Measurements from ENCODE around the gene VSIG1.

VSIG1 gene

DNA sequence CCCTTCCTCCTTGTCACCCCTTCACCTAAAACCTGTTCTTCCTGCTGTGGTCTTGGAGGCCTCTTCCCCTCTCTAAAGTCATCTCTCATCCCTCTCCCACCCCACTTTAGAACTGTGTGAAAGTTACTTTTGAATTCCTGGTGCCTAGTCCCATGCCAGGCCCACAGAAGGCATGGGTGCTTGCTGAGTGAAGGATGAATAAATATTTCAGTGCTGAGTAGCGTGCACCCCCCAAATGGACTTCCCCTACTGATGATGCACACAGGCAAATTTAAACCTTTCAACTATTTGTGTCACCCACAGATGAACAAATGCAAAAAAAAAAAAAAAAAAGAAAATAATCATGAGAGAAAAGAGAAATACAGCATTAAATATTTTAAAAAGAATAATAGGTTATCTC lies 26.7 kb downstream of the VSIG1 start:
- H3K9me3 ChIP-seq (ENCODE audit: insufficient read depth, low read length), result no peaks in the 10 kb centered on the region
- H3K79me2 ChIP-seq (ENCODE audit: insufficient read depth, low read length), result no peaks in the 10 kb centered on the region
- no peak overlapping the region for H3K9ac ChIP-seq (ENCODE audit: low read length)
- TF ChIP-seq CTCF (IDR thresholded peaks at IDR 0.05; ENCODE audit: insufficient read depth, low read length, poor library complexity, severe bottlenecking), result no peak
- H2AFZ ChIP-seq (ENCODE audit: low read depth, low read length, severe bottlenecking), result no peak overlapping the region
- no peaks in the 10 kb centered on the region for H3F3A ChIP-seq (ENCODE audit: insufficient read depth)
- no peaks in the 10 kb centered on the region for H4K20me1 ChIP-seq (ENCODE audit: low read depth, low read length)
- H3K9me2 ChIP-seq (replicated peaks; ENCODE audit: insufficient read depth, low read length), result no peaks in the 10 kb centered on the region
- H3K27me3 ChIP-seq (ENCODE audit: low read length), result no peaks in the 10 kb centered on the region
- H3K4me2 ChIP-seq (ENCODE audit: low read depth, low read length, poor library complexity, severe bottlenecking), result no peak overlapping the region
- H3K4me3 ChIP-seq (ENCODE audit: insufficient read depth, low read length, poor library complexity, severe bottlenecking), result no peak overlapping the region
- H3K36me3 ChIP-seq (ENCODE audit: low read length), result no peaks in the 10 kb centered on the region
- H3K27ac ChIP-seq (ENCODE audit: low read depth, low read length), result no peak overlapping the region

DNA sequence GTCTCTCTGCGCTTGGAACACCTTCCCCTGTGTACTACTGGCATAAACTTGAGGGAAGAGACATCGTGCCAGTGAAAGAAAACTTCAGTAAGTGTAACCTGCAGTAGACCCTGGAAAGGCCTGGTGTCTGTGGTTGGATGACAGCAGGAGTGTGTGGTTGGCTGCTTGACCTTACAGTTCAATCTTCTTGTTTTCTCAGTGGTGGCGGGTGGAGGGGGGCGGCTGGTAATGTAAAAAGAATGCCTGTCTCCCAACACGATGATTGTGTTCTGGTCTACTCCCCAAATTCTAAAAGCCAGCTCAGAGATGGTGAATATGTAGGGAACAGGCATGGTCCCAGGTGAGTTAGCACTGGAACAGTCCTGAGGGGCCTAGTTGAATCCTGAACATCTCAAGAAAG lies 27.9 kb downstream of the VSIG1 start:
- Histone ChIP-seq H3K79me2 (ENCODE audit: insufficient read depth, low read length) (no peaks in the 10 kb centered on the region), H3F3A (ENCODE audit: insufficient read depth) (no peaks in the 10 kb centered on the region), H3K4me2 (ENCODE audit: low read depth, low read length, poor library complexity, severe bottlenecking) (no peak overlapping the region), H2AFZ (ENCODE audit: low read depth, low read length, severe bottlenecking) (no peak overlapping the region), H3K9ac (ENCODE audit: low read length) (no peak overlapping the region), H3K27ac (ENCODE audit: low read depth, low read length) (no peak overlapping the region), H3K4me3 (ENCODE audit: insufficient read depth, low read length, poor library complexity, severe bottlenecking) (no peak overlapping the region), H3K27me3 (ENCODE audit: low read length) (no peaks in the 10 kb centered on the region), H3K9me2 (replicated peaks; ENCODE audit: insufficient read depth, low read length) (no peaks in the 10 kb centered on the region), H3K9me3 (ENCODE audit: insufficient read depth, low read length) (no peaks in the 10 kb centered on the region), H3K36me3 (ENCODE audit: low read length) (no peaks in the 10 kb centered on the region), H4K20me1 (ENCODE audit: low read depth, low read length) (no peaks in the 10 kb centered on the region)
- TF ChIP-seq EZH2phosphoT487 (conservative IDR thresholded peaks at IDR 0.05; ENCODE audit: low read length) (no peak), CTCF (IDR thresholded peaks at IDR 0.05; ENCODE audit: insufficient read depth, low read length, poor library complexity, severe bottlenecking) (no peak)

DNA sequence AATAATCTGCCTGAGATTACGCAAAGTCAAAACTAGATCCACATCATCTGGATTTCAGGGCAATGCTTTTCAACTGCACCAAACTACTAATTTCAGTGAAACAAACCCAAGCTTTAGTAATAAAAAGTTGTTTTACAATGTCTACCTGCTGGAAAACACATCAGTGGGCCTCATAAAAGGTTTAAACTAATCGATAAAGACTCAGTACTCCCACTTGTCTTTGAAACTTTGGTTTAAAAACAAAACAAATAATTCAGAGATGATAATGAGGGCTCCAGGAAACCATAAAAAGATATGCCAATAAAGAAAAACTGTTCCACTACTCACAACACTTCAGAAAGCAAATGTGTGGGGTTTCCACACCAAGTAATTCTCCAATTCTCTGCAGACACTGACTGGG lies 36.2 kb downstream of the VSIG1 start:
- no peaks in the 10 kb centered on the region for H3K36me3 ChIP-seq (ENCODE audit: low read length)
- no peak overlapping the region for H3K27ac ChIP-seq (ENCODE audit: low read depth, low read length)
- no peaks in the 10 kb centered on the region for H4K20me1 ChIP-seq (ENCODE audit: low read depth, low read length)
- no peak overlapping the region for H3K9ac ChIP-seq (ENCODE audit: low read length)
- no peaks in the 10 kb centered on the region for H3K9me3 ChIP-seq (ENCODE audit: insufficient read depth, low read length)
- no peak overlapping the region for H2AFZ ChIP-seq (ENCODE audit: low read depth, low read length, severe bottlenecking)
- H3F3A ChIP-seq (ENCODE audit: insufficient read depth), result no peaks in the 10 kb centered on the region
- no peak overlapping the region for H3K4me3 ChIP-seq (ENCODE audit: insufficient read depth, low read length, poor library complexity, severe bottlenecking)
- no peaks in the 10 kb centered on the region for H3K9me2 ChIP-seq (replicated peaks; ENCODE audit: insufficient read depth, low read length)
- no peaks in the 10 kb centered on the region for H3K27me3 ChIP-seq (ENCODE audit: low read length)
- H3K79me2 ChIP-seq (ENCODE audit: insufficient read depth, low read length), result no peaks in the 10 kb centered on the region
- no peak overlapping the region for H3K4me2 ChIP-seq (ENCODE audit: low read depth, low read length, poor library complexity, severe bottlenecking)
- TF ChIP-seq EZH2phosphoT487 (conservative IDR thresholded peaks at IDR 0.05; ENCODE audit: low read length), result no peak
- TF ChIP-seq CTCF (IDR thresholded peaks at IDR 0.05; ENCODE audit: insufficient read depth, low read length, poor library complexity, severe bottlenecking), result no peak

DNA sequence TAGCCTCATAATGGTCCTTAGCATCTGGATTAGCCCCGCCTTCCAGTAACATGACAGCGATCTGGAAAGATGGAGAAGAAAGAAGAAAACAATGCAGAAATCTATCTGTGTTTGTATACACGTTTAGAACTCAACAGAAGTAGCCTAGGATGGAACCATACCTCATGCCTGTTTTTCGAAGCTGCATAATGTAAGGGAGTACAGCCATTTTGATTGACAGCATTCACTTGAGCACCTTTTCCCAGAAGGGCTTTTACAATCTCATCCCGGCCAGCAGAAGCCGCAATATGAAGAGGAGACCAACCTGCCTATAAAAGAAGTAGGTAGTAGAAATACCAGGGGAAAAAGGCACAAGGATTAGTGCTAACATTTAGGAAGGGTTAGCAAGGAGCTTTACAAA lies 42.9 kb downstream of the VSIG1 start:
- H3K27ac ChIP-seq (ENCODE audit: low read depth, low read length), result no peak overlapping the region
- no peak overlapping the region for H2AFZ ChIP-seq (ENCODE audit: low read depth, low read length, severe bottlenecking)
- no peaks in the 10 kb centered on the region for H3K27me3 ChIP-seq (ENCODE audit: low read length)
- H3K79me2 ChIP-seq (ENCODE audit: insufficient read depth, low read length), result peaks cover 13% of the 10 kb centered on the region
- H3K36me3 ChIP-seq (ENCODE audit: low read length), result no peaks in the 10 kb centered on the region
- no peak overlapping the region for H3K4me3 ChIP-seq (ENCODE audit: insufficient read depth, low read length, poor library complexity, severe bottlenecking)
- no peaks in the 10 kb centered on the region for H3K9me2 ChIP-seq (replicated peaks; ENCODE audit: insufficient read depth, low read length)
- H3K4me2 ChIP-seq (ENCODE audit: low read depth, low read length, poor library complexity, severe bottlenecking), result no peak overlapping the region
- no peaks in the 10 kb centered on the region for H3F3A ChIP-seq (ENCODE audit: insufficient read depth)
- H3K9ac ChIP-seq (ENCODE audit: low read length), result no peak overlapping the region
- no peak for TF ChIP-seq CTCF (IDR thresholded peaks at IDR 0.05; ENCODE audit: insufficient read depth, low read length, poor library complexity, severe bottlenecking)
- TF ChIP-seq EZH2phosphoT487 (conservative IDR thresholded peaks at IDR 0.05; ENCODE audit: low read length), result no peak
- no peaks in the 10 kb centered on the region for H4K20me1 ChIP-seq (ENCODE audit: low read depth, low read length)
- H3K9me3 ChIP-seq (ENCODE audit: insufficient read depth, low read length), result no peaks in the 10 kb centered on the region
